Upper lobe of right lung (tissue), 1 donor: ENCODE results near the gene ST6GAL1. TPM values are rescaled to one million over a fixed set of nuclear protein-coding genes. Genes with fewer than 3 reads are reported as not detected.
"Not testable (repeated sequence)": the region's sequence is repeated elsewhere in the genome, so short reads cannot be mapped to it uniquely, and the experiment has no call there.

Experiments
- ATAC-seq: fragments of 200-7000 bp; cut with Tn5 transposase; one replicate; pipeline ENCODE4 v1.9.1; 2020; ENCODE audit warnings: mild to moderate bottlenecking, moderate library complexity
- DNase-seq: peaks from one replicate; pipeline ENCODE4 v3.0.0-alpha.2; 2020
- H3K27ac ChIP-seq: fragments of 200-600 bp; one replicate; pipeline ENCODE4 v1.8.0; 2022
- H3K27me3 ChIP-seq: fragments of 200-600 bp; one replicate; pipeline ENCODE4 v1.8.0; 2022; ENCODE audit warnings: mild to moderate bottlenecking
- H3K36me3 ChIP-seq: fragments of 200-600 bp; one replicate; pipeline ENCODE4 v1.8.0; 2022
- H3K4me1 ChIP-seq: fragments of 200-600 bp; one replicate; pipeline ENCODE4 v1.8.0; 2022
- H3K4me3 ChIP-seq: fragments of 200-600 bp; one replicate; pipeline ENCODE4 v1.8.0; 2022; ENCODE audit warnings: mild to moderate bottlenecking
- H3K9me3 ChIP-seq: fragments of 200-600 bp; one replicate; pipeline ENCODE4 v1.8.0; 2022
- intact Hi-C: fragments of 100-400 bp; cut with DNase I; formaldehyde crosslinking; loops from one replicate; pipeline ENCODE4 v1.11.0; 2022
- total RNA-seq: library from RNA; stranded (reverse); fragmentation: NEBNext Ultra II Directional; extraction: Animal tissue kit (Norgen Biotek cat#: 25700); gene quantifications from one replicate; pipeline ENCODE4 v1.2.1, GENCODE V29; 2021
- TF ChIP-seq, protein P1 (sequence below): fragments of 200-600 bp; IDR thresholded peaks from one replicate; pipeline ENCODE4 v1.8.0; 2022; ENCODE audit warnings: antibody characterized with exemption
- donor health status: DM: no; HTN: yes; CAD: no; lungs with severe emphysema.

ST6GAL1 gene
- total RNA-seq, 1 donor from 2014 or later: 116 TPM

- intact Hi-C loops: no loop called here
- Histone ChIP-seq H3K9me3 (no peaks in the 10 kb centered on the region), H3K27me3 (no peaks in the 10 kb centered on the region), H3K36me3 (no peaks in the 10 kb centered on the region), H3K4me3 (no peak overlapping the region), H3K27ac (peak overlapping the region; percentile 49), H3K4me1 (peaks cover 15% of the 10 kb centered on the region)
- ATAC-seq: peak; percentile 65
- DNase-seq: no peak
- TF ChIP-seq, protein P1, sequence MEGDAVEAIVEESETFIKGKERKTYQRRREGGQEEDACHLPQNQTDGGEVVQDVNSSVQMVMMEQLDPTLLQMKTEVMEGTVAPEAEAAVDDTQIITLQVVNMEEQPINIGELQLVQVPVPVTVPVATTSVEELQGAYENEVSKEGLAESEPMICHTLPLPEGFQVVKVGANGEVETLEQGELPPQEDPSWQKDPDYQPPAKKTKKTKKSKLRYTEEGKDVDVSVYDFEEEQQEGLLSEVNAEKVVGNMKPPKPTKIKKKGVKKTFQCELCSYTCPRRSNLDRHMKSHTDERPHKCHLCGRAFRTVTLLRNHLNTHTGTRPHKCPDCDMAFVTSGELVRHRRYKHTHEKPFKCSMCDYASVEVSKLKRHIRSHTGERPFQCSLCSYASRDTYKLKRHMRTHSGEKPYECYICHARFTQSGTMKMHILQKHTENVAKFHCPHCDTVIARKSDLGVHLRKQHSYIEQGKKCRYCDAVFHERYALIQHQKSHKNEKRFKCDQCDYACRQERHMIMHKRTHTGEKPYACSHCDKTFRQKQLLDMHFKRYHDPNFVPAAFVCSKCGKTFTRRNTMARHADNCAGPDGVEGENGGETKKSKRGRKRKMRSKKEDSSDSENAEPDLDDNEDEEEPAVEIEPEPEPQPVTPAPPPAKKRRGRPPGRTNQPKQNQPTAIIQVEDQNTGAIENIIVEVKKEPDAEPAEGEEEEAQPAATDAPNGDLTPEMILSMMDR: no peak
These were observed 22.7 kb downstream of the ST6GAL1 start for GRCh38 chr3:186953011-186953487.

DNA sequence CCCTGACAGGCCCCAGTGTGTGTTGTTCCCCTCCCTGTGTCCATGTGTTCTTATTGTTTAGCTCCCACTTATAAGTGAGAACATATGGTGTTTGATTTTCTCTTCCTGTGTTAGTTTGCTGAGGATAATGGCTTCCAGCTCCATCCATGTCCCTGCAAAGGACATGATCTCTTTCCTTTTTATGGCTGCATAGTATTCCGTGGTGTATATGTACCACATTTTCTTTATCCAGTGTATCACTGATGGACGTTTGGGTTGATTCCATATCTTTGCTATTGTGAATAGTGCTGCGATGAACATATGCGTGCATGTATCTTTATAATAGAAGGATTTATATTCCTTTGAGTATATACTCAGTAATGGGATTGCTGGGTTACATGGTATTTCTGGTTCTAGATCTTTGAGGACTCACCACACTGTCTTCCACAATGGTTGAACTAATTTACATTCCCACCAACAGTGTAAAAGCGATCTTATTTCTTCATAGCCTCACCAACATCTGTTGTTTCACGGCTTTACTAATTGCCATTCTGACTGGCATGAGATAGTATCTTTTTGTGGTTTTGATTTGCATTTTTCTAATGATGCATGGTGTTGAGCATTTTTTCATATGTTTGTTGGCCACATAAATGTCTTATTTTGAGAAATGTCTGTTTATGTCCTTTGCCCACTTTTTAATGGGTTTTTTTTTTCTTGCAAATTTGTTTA lies 23.8 kb downstream of the ST6GAL1 start:
- peaks cover 11% of the 10 kb centered on the region for H3K4me1 ChIP-seq
- H3K27me3 ChIP-seq, H3K36me3 ChIP-seq, H3K27ac ChIP-seq, intact Hi-C loops, DNase-seq, H3K9me3 ChIP-seq, ATAC-seq, H3K4me3 ChIP-seq: not testable (repeated sequence)

DNA sequence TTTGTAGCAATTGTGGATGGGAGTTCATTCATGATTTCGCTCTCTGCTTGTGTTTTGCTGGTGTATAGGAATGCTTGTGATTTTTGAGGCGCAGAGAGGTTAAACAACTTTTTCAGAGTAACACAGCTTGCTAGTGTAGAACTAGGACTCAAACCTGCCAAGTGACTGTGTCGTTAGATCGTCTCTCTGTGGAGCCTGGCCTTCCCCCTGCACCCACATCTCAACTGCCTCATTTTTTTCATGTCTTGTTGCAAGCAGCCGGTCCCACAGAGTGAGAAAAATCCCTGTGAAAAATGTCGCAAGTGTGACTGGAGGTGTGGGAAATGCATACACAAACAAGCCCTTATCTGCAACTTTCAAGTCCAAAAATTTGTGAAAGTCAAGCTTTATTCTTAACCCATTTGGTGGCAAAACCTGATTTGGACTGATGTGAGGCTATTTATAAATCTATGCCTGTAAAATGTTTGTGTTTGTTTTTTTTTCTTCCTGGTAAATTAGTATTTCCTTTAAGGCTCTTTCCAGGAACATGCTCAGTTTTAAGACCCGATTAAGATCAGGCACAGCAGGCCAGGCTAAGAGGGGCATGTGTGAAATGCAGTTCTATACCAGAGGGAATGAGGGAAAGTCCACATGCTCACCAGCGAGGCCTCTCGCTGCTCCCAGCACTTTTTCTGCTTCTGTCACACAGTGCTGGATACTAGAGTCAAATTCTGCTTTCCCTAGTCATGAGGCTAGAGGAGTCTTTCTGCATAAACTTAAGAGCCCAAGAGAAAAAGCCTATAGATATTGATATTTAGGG lies 25.8 kb downstream of the ST6GAL1 start:
- intact Hi-C loops: no loop called here
- TF ChIP-seq, protein P1: no peak
- Histone ChIP-seq H3K36me3 (no peaks in the 10 kb centered on the region), H3K9me3 (no peaks in the 10 kb centered on the region), H3K4me3 (no peak overlapping the region), H3K27ac (peak overlapping the region; percentile 4), H3K27me3 (no peaks in the 10 kb centered on the region), H3K4me1 (peaks cover 11% of the 10 kb centered on the region)
- ATAC-seq (no peak), DNase-seq (no peak)

DNA sequence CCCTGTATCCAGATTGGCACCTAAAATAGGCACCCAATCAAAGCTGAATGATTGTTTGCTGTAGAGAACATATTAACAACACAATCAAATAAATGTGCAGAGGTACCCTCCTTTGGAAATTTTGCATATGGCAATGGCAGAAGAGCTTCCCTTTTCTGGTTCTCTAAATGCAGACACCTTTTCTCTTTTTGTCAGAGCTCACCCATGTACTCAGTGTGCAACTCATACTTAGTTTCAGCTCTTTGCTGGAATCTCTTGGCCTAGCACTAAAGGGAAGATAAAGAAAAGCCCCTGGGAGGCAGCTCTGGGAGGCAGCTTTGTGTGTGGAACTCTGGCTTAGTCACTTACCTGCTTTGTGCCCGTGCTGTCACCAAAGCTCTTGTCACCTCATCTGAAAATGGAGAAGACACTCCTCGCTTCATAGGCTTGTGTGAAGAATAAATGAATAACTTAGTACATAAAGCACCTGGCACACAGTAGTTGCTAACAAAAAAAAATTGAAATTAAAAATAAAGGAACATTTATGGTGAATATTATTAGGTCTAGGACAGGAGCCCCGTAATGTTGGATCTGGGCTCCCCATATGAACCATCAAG lies 28.8 kb downstream of the ST6GAL1 start:
- no peak overlapping the region for H3K4me3 ChIP-seq
- TF ChIP-seq, protein P1: no peak
- no peaks in the 10 kb centered on the region for H3K9me3 ChIP-seq
- intact Hi-C loops: no loop called here
- H3K4me1 ChIP-seq: peaks cover 15% of the 10 kb centered on the region
- H3K36me3 ChIP-seq: peaks cover 4% of the 10 kb centered on the region
- ATAC-seq (no peak), DNase-seq (no peak)
- H3K27me3 ChIP-seq: no peaks in the 10 kb centered on the region
- no peak overlapping the region for H3K27ac ChIP-seq

- no peaks in the 10 kb centered on the region for H3K27me3 ChIP-seq
- TF ChIP-seq, protein P1: no peak
- peaks cover 15% of the 10 kb centered on the region for H3K4me1 ChIP-seq
- peaks cover 15% of the 10 kb centered on the region for H3K36me3 ChIP-seq
- no peak overlapping the region for H3K27ac ChIP-seq
- no peak overlapping the region for H3K4me3 ChIP-seq
- ATAC-seq (no peak), DNase-seq (no peak)
- no peaks in the 10 kb centered on the region for H3K9me3 ChIP-seq
- intact Hi-C loops: no loop called here
These were observed 30.0 kb downstream of the ST6GAL1 start for GRCh38 chr3:186960347-186960746.

- Histone ChIP-seq H3K4me1 (peaks cover 8% of the 10 kb centered on the region), H3K27ac (no peak overlapping the region), H3K9me3 (no peaks in the 10 kb centered on the region), H3K36me3 (peaks cover 19% of the 10 kb centered on the region), H3K4me3 (no peak overlapping the region), H3K27me3 (no peaks in the 10 kb centered on the region)
- TF ChIP-seq, protein P1: no peak
- no peak for ATAC-seq
- DNase-seq: no peak
- intact Hi-C loops: no loop called here
These were observed 32.1 kb downstream of the ST6GAL1 start for GRCh38 chr3:186962445-186962844.
